Breast epithelium (tissue), 3 donors: ENCODE results near the gene DMD.

Experiments
- CTCF ChIP-seq, 3 donors: fragments of 450-650 bp; IDR thresholded peaks; one replicate each; pipeline ENCODE4 v1.5.1; 2016 to 2017; ENCODE audit warnings: antibody characterized with exemption in 3 of 3, mild to moderate bottlenecking in 3 of 3, moderate library complexity in 3 of 3
- POLR2A ChIP-seq: fragments of 450-650 bp; IDR thresholded peaks from one replicate; pipeline ENCODE4 v1.6.1; 2016; ENCODE audit warnings: antibody characterized with exemption, mild to moderate bottlenecking, moderate library complexity
- POLR2AphosphoS5 ChIP-seq, 3 donors: sonication (generic); formaldehyde crosslinking; IDR thresholded peaks; one replicate each; pipeline ENCODE4 v1.6.1; 2017; ENCODE audit warnings: antibody characterized with exemption in 3 of 3

- TF ChIP-seq CTCF (IDR thresholded peaks at IDR 0.05) (no peak), POLR2AphosphoS5 (IDR thresholded peaks at IDR 0.05) (no peak), POLR2A (no peak)
Measured at GRCh38 chrX:32662516-32662915, 548.8 kb downstream of the DMD start.
